Femur (tissue), 1 donor: ENCODE results near the gene PKHD1.

ENCODE experiments used
- DNase-seq: peaks from one replicate; pipeline ENCODE4 v3.0.0-alpha.2; 2017

PKHD1 gene

DNA sequence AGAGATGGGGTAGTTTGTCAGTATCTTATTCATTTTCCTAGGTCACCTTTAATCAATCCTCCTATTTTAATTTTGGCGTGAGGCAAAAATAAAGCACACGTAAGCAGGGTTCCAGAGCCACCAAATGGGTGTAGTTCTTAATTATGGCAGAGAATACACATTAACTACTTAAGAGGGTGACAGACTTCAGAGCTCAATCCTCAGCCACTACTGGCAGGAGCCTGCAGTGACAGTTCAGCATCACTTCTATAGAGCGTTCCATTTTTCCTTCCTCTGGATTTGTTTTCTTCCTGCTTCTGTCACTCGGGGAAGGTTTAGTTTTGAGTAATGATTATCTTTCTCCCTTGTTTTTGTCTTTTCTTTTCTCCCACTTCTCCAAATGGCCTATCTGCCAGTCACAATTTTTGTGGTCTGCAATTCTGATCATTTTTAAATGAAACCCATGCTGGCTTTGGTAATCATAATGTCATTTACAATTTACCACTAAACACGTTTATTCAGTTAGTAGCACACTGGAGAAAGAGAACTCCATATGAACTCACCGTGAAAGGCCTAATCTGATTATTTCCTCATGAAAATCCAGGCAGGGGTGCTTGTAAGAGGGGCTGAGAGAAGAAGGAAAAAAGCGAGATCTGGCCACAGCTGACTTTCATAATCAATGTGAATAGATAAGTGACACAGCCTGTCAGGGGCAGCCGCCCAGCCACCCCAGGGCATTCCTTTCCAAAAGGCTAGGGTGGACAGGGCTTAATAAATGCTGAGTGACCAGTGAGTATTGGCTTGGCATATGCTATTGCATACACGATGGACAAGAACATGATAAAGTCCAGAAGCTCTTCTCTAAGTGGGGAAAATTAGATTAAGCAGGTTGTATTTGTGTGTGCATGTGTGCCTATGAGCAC, 412.1 kb downstream of the PKHD1 start:
- DNase-seq: no peak

DNA sequence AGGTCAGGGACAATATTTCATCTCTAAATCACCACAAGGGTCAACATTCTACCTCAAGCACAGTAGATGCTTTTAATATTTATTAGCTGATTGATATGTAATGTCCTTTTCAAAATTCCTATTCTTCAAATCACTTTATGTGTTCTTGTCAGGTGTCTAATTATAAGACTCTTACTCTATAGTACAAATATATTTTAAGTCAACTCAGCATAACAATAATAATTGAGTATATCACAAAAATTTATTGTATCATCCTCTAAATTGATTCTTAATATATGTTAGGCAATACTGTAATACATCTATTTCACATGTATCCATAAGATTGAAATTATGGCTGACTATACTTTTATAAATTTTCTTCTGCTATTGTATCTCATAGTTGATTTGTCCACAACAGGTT, 423.9 kb downstream of the PKHD1 start:
- no peak for DNase-seq

DNA sequence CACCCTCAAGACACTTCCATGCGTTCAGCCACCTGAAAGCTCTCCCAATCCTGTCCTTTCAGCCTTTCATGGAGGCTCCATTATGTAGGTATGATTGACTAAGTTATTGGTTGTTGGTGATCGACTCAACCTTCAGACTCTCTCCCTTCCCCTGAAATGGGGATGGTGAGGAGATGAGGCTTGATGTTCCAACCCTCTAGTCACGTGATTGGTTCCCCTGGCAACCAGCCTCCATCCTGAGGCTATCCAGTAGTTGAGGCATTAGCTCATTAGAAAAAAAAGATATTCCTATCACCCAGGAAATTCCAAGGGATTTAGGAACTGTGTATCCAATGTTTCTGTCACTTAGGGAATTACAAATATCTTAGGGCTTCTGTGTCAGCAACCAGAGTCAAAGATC, 426.6 kb downstream of the PKHD1 start:
- no peak for DNase-seq

DNA sequence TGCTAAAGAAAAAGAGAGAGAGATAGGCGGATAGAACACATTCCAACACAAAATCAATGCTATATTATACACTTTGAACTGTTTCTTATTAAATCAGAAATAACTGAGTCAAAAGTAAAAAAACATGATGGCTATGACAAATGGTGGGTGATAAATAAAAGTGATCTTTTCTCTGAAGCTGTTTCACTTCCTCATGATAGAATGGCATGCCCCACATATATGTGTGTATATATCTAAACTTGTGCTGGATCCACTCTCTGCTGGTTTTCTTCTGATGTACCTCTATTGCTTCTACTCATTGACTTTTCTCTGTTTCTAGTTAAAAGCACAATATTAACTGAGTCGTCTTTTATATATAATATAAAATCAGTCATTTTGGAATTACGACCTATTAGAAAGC, 429.9 kb downstream of the PKHD1 start:
- no peak for DNase-seq

DNA sequence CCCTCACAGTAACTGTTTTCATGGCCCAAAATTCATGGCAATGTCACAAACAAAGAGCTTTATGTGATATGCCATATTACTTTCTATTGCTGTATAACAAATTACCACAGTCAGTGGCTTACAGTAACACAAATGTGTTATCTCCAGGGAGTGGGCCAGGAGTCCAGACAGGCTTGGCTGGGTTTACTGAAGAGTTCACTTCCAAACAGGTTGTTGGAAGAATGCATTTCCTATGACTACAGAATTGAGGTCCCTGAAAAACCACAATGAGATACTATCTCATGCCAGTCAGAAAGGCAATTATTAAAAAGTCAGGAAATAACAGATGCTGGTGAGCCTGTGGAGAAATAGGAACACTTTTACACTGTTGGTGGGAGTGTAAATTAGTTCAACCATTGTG, 431.9 kb downstream of the PKHD1 start:
- DNase-seq: no peak

DNA sequence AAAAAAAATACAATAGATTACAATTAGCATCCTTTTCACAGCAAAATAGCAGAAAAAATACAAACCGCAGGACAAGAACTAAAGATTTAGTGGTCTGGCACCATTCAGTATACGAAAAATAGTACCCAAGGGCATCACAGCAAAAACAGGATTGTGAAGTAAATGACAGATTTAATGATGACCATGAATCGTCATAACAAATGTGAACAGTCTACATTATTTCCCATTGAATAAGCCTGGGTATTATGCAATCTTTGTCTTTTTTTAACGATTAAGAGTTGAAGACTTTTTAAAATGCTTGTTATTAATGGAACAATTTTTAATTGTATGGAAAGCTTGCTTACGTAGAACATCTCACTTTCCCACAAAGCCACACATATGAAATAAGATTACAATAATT, 432.8 kb downstream of the PKHD1 start:
- no peak for DNase-seq

DNA sequence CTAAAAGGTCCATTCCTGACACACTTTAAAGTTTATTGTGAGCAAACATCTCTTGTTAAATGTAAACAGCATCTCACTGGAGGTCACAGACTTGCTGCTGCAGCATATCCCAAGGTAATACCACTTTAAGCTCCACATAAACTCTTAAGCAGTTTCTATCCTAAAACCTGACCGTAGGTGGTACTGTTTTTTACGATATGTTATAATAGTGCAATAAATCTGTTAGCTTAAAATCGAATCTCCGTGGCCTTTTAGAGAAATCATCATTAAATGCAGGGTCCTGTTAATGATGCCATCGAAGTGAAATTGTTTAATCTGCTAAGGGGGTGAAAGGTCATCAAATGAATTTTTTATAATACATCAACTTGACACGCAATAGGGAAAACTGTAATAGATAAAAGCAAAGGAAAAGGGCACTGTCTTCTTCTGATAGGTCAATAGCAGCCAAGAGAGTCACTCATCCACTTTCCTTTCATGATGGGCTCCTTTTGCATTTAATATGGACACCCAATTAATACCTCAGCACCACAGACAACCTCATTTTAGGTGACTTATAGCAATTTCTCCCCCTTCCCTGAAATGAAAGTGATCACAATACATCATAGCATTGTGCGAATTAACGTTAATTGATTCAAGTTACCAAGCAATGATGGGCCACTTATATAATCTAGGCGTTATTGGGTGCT, 436.1 kb downstream of the PKHD1 start:
- DNase-seq: no peak

DNA sequence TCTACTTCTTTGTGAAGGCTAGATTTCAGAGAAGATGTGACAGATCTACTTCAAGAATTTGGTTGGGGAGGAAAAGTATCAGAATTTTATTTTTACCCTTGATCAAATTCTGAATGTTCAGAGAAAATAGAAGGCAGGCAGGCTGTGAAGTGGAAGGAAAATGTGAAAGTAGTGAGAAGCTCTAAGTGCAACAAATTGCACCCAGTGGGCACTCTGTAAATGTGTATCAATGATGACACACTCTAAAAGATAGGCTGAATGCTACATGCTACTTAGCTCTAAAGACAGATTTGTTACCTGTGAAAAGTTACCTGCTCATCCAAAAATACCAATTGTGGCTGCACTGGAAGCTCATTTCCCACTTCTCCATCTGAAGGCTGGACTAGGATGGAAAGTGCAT, 438.6 kb downstream of the PKHD1 start:
- DNase-seq: no peak

DNA sequence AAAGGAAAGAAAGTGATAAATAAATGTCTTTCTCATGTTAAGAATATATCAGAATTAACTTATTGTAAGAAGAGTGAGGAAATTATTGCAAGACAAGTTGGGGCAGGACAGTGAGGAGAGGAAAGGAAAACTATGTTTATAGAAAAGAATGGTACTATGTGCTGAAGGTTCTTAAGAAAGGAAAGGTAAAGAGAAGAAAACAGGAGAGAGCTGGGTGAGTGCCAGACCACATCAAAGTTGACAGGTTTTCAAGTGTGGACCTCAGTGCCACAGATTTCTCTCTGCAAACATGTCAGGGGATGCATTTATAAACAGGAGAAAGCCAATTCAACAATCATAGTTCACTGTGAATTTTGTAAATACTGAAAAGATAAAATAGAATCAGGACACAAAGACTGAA, 439.2 kb downstream of the PKHD1 start:
- DNase-seq: no peak

DNA sequence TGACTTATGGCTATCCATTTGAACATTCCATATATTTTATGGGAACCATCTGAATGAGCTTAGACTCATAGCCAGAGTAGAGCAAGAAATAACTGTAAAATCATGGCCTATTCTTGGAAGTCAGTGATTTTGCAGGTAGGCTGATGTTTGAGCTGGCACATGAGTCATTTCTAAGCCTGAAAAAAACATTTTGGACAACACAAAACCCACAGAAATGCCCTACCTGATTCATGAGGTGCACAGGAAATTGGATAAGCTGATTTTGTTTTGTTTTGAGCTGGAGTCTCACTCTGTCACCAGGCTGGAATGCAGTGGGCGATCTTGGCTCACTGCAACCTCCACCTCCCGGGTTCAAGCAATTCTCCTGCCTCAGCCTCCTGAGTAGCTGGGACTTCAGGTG, 443.0 kb downstream of the PKHD1 start:
- DNase-seq: no peak

DNA sequence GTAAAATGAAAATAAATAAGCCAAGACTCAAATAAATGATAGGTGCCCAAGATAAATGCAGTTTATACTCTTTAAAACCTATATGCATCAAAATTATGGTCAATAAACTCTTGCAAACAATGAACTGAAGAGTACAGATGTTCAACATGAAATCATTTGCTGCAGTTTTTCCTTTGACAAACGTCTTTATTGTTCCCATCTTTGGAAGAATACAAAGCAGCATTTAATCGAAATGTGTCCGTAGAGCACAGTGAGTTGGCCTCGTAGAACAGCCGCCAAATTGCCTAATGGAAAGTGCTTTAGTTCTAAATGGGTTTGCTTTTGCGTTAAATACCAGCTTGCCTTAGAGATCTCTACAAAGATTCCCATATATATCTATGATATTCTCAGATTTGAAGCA, 447.4 kb downstream of the PKHD1 start:
- no peak for DNase-seq

DNA sequence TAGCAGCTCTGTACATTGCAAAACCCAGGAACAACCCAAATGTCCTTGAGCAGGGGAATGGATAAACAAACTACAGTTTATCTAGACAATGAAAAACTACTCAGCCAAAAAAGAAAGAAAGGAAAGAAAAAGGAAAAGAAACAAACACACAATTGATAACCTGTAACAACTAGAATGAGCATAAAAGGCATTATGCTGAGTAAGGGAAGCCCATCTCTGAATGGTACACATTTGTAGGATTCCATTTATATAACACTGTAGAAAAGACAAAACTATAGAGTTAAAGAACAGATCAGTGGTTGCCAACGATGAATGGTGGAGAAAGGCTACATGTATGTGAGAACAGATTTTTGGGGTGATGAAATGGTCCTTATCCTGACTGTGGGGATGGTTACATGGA, 454.0 kb downstream of the PKHD1 start:
- DNase-seq: no peak

DNA sequence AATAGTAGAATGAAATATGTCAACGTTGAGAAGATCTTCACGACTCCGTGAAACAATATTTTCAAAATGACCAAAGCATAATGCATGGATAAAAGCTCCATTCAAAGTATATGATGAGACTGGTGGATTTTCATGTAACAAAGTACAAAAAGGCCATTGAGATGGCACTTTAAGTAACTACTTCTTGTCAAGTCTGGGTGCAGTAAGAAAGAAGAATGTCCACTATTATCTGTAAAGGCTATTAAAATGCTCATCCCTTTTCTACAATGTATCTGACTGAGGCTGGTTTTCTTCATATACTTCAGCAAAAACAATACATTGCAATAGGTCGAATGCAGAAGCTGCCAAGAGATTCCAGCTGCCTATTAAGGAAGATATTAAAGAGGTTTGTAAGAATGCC, 457.4 kb downstream of the PKHD1 start:
- DNase-seq: no peak

DNA sequence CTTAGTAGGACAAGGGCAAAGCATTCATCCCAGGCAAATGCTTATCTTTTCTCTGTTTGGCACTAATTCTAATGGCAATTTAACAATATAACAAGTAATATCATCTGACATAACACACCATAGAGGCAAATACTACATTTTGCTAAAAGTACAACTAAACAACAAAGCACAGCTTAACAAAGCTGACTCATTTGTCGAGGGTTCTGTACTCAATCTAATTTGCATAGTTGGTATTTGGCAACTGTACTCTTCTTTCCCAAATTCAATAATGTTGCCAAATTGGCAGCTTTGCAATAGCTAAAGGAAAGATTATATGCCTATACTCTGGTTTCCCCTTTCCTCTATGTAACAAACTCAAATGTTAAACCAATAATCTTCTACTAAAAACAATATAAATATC, 461.0 kb downstream of the PKHD1 start:
- no peak for DNase-seq

DNA sequence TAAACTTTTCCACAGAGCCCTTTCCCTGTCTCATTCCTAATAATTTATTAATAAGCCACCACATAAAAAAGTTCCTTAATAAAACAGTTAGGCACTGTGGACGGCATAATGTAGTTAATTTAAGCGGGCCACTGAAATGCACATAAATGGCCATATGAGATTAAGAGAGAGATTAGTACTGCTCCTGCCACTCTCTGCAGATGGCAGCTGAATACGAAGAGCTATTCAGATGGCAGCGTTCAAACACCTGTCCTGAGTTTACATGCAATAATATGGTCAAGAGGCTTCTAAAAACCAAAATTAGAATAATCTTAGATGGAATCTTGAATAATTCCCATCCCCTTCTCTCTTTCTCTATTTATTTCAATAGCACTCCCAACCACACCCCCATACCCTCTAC, 461.8 kb downstream of the PKHD1 start:
- no peak for DNase-seq

DNA sequence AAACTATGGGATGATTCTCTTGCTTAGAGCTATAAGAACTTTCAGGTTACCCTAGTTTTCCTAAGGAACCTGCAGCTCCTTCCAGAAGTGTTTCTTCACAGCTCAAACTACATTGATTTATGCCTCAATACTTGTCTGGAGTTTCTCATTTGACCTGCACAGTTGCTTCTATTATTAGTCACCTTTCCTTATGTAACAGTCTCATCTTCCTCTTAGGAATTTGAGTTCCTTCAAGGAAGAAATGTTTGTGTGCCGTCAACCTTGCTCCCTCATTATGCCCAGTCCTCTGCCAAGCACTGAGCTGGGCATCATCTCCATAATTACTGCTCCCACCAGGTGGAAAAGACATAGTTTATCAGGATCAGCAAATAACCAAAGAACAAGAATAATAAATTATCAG, 466.4 kb downstream of the PKHD1 start:
- no peak for DNase-seq

DNA sequence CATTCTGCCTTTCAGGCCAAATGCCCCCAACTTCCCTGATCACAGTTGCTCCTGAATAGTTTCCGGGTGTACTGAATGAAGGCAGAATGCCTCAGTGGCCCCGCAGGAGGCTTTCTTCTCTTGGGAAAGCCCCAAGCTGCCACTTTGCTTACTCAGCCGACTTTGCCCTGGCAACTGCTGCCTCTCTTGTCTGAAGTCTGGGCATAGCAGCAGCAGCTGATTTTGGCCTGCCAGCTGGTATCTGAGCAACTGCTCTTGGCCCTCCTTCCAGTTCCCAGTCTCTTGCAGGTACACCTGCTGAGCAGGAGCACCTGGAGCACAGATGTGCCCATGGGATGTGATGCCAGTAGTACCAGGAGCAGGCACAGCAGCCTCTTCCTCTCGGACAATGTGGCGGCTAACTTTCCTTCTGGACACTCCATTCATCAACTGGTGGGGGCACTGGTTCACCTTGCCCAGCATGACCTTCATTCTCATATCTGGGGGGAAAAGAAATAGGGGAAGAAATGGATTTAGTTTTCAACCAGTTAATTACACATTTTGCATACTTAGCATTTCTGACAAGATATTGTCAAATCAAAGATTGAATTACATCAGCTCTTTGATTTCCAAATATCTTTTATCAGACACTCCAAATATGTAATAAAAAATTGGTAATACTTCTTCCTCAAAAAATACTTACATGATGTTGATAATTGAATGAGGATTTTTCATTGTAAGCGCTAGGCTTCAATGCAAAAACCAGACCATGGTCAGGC, 468.2 kb downstream of the PKHD1 start:
- DNase-seq: no peak

DNA sequence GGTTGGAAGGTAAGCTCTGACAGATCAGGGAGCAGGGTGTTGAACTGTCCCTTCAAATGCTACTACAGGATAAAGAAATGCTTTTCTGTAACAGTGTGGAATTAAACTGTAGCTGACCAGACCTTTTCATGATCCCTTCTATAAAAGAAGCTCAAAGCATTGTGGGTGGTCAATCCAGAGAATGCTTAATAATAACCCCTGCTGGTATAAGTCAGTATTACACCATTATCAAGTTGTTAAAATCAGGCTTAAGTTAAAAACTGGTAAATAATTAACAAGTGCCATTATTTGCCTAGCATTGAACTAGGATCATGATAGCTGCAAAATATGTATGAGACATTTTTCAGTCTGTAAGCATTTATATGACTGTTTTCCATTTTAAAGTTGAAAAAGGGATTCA, 468.9 kb downstream of the PKHD1 start:
- DNase-seq: no peak

DNA sequence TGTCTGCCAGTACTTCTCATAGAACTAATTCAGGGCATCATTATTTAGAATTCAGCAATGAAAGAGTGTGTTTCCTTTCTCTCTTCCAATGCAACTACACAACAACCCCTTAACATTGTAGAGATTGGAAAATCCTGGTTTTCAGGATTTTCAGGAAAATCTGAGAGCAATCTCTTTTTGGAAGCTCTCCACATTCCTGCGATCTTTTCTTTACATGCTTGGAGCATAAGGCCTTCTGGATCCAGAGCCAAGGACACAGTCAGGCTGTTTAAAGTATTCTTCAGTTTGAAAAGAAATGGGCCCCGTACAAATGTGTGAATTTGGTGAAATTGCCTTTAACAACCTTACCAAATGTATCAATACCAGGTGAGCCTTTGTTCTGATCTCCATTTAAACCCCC, 469.7 kb downstream of the PKHD1 start:
- no peak for DNase-seq

DNA sequence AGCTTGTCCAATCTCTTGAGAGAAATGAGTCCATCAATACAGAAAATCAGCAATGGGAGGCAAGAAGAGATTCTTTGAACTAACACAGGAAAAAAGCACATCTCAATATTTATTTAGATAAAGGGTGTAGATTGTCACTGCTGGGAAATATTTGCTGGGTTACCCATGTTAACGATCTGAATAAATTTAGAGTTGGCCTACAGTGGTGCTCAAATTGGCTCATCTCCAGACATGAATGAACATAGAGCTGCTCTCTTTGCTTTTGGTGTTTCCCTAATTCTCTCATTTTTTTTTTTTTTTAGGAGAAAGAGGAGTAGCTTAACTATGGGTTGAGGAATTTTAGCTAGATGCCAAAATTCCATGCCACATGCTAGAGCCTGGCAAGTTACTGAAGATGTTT, 471.2 kb downstream of the PKHD1 start:
- no peak for DNase-seq

DNA sequence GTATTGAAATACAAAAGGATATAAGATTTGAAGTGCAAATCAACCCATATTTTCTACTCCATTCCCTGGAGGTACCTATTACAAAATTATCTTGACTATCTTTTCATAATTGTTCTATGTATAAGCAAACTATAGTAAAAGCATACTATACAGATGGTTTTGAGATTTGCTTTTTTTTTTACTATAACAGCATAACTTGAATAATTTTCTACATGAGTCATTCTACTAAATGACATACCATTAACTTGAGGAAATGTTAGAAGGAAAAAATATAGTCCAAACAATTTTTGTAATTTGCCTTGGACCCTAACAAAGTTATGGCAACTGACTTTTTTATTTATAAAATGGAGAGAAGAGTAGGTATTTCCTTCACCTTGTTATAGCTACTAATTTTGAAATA, 472.7 kb downstream of the PKHD1 start:
- DNase-seq: no peak

DNA sequence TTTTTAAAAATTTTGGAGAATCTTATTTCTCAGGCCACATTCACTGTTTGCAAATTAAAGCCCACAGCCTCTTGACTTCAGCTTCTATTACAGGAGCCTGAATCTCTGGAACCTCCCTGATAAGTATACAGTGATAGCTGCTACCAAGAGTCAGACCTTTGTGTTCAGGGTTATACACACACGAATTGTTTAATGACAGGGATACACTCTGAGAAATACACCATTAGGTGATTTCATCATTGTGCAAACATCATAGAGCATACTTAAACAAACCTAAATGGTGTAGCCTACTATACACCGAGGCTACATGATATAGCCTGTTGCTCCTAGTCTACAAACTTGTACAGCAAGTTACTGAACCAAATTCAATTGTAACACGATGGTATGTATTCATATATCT, 473.9 kb downstream of the PKHD1 start:
- no peak for DNase-seq

DNA sequence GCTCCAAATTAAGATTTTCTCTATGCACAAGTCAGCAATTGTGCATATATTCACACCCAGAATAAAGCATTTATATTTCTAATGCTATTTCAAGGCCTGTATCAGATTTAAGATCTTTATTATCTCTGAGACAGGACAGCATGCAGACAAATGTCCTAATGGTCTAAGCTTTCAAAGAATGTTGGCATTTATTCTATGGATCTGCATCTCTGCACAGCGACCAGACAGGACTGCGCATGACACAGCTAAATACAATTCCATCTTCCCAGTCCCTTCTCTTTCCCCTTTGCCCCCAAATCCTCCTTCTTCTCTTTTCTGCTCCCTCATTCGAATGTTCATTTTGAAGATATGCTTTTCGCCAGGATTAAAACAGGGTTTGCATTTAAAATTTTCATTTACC, 478.5 kb downstream of the PKHD1 start:
- DNase-seq: no peak

DNA sequence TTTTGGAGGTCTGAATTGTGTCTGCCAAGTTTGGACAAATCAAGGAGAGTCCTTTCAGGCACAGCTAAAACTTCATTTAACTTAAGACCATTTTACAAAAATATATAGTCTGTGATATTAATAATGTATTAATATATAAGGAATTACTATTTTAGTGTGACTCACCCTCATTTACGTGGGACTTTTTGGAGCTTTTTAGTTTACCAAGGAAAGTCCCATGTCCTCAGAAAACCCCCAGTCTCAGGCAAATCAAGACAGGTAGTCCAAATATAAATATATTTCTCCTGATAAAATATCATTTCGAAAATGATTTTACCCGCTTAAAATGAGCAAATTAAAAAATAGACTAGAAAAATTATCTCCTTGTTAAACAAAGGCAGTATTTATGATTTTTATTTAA, 479.0 kb downstream of the PKHD1 start:
- no peak for DNase-seq
